Astrocyte (in vitro differentiated cells and primary cell): ENCODE results near the gene MAGI3. TPM values are rescaled to one million over a fixed set of nuclear protein-coding genes. Genes with fewer than 3 reads are reported as not detected.

ENCODE experiments used
- DNase-seq: peaks from one replicate; pipeline ENCODE4 v3.0.0-alpha.2; 2010; ENCODE audit warnings: low read depth
- FAIRE-seq: peaks from 2 replicates; lab custom pipeline; 2011; peaks lifted over from hg19 to GRCh38; lab: Jason Lieb, UNC
- H2AFZ ChIP-seq: 2 replicates; pipeline ENCODE4 v1.6.0; 2012; ENCODE audit warnings: low read depth, low read length, inconsistent platforms
- H3K27ac ChIP-seq: 2 replicates; pipeline ENCODE4 v1.5.1; 2011; ENCODE audit warnings: low read depth, low read length, inconsistent platforms
- H3K27me3 ChIP-seq: 2 replicates; pipeline ENCODE4 v1.6.0; 2011; ENCODE audit warnings: low read length, inconsistent platforms; ENCODE audit not compliant: insufficient read depth
- H3K36me3 ChIP-seq: 2 replicates; pipeline ENCODE4 v1.5.1; 2011; ENCODE audit warnings: low read length, inconsistent platforms; ENCODE audit not compliant: insufficient read depth
- H3K4me1 ChIP-seq: 2 replicates; pipeline ENCODE4 v1.5.1; 2011; ENCODE audit warnings: low read length, inconsistent platforms; ENCODE audit not compliant: insufficient read depth
- H3K4me2 ChIP-seq: 2 replicates; pipeline ENCODE4 v1.6.0; 2012; ENCODE audit warnings: low read length, inconsistent platforms
- H3K4me3 ChIP-seq: 2 replicates; pipeline ENCODE4 v1.5.1; 2011; ENCODE audit warnings: low read depth, mild to moderate bottlenecking, low read length, inconsistent platforms; ENCODE audit not compliant: insufficient read depth
- H3K79me2 ChIP-seq: 2 replicates; pipeline ENCODE4 v1.6.0; 2012; ENCODE audit warnings: mild to moderate bottlenecking, low read length, inconsistent platforms; ENCODE audit not compliant: insufficient read depth
- H3K9ac ChIP-seq: 2 replicates; pipeline ENCODE4 v1.6.0; 2012; ENCODE audit warnings: mild to moderate bottlenecking, low read length, inconsistent platforms
- H3K9me3 ChIP-seq: 2 replicates; pipeline ENCODE4 v1.5.1; 2012; ENCODE audit warnings: low read depth, mild to moderate bottlenecking, low read length, inconsistent platforms; ENCODE audit not compliant: insufficient read depth
- H4K20me1 ChIP-seq: 2 replicates; pipeline ENCODE4 v1.6.0; 2012; ENCODE audit warnings: low read length, inconsistent platforms; ENCODE audit not compliant: insufficient read depth
- H3K27ac Mint-ChIP-seq: one replicate; pipeline ENCODE4 v1.8.0; 2021; ENCODE audit warnings: mild to moderate bottlenecking, mixed read lengths; ENCODE audit not compliant: unreplicated experiment
- H3K27me3 Mint-ChIP-seq: one replicate; pipeline ENCODE4 v1.8.0; 2021; ENCODE audit warnings: low read depth, mixed read lengths; ENCODE audit not compliant: unreplicated experiment
- H3K36me3 Mint-ChIP-seq: one replicate; pipeline ENCODE4 v1.8.0; 2021; ENCODE audit warnings: low read depth, mixed read lengths; ENCODE audit not compliant: unreplicated experiment
- H3K4me1 Mint-ChIP-seq: one replicate; pipeline ENCODE4 v1.8.0; 2021; ENCODE audit warnings: low read depth, mixed read lengths; ENCODE audit not compliant: unreplicated experiment
- H3K4me3 Mint-ChIP-seq: one replicate; pipeline ENCODE4 v1.8.0; 2021; ENCODE audit warnings: mild to moderate bottlenecking, moderate library complexity, mixed read lengths; ENCODE audit not compliant: unreplicated experiment
- H3K9me3 Mint-ChIP-seq: one replicate; pipeline ENCODE4 v1.8.0; 2021; ENCODE audit warnings: mild to moderate bottlenecking, mixed read lengths; ENCODE audit not compliant: unreplicated experiment
- CTCF ChIP-seq: IDR thresholded peaks from 2 replicates; pipeline ENCODE4 v1.5.1; 2011; ENCODE audit warnings: low read depth, mild to moderate bottlenecking, inconsistent platforms, low read length, moderate library complexity; ENCODE audit not compliant: insufficient read depth
- EZH2 ChIP-seq: IDR thresholded peaks from 2 replicates; pipeline ENCODE4 v1.6.1; 2012; ENCODE audit warnings: mild to moderate bottlenecking, low read length, inconsistent platforms; ENCODE audit not compliant: insufficient read depth
- total RNA-seq: library from RNA; stranded (reverse); gene quantifications from 2 replicates; pipeline ENCODE4 v1.2.1, GENCODE V29; 2021

The MAGI3 gene
- total RNA-seq, 1 donor from 2014 or later = 16.5 TPM

DNA sequence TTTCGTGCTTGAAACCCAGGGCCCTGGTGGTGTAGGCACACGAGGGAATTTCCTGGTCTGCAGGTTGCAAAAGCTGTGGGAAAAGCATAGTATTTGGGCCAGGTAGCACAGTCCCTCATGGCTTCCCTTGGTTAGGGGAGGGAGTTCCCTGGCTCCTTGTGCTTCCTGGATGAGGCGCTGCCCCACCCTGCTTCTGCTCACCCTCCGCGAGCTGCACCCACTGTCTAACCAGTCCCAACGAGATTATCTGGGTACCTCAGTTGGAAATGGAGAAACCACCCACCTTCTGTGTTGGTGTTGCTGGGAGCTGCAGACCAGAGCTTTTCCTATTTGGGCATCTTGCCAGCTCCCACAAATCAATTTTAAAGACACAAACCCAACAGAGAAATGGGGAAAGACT, 186.0 kb downstream of the MAGI3 start:
- H3K79me2 ChIP-seq = no peaks in the 10 kb centered on the region
- no peak overlapping the region for H3K4me2 ChIP-seq
- H3K4me1 ChIP-seq = no peaks in the 10 kb centered on the region
- no peak for DNase-seq
- Mint-ChIP-seq H3K4me1 (peaks cover 6% of the 10 kb centered on the region), H3K36me3 (peaks cover 2% of the 10 kb centered on the region), H3K9me3 (peaks cover 4% of the 10 kb centered on the region), H3K4me3 (no peak overlapping the region), H3K27ac (no peak overlapping the region), H3K27me3 (no peaks in the 10 kb centered on the region)
- no peaks in the 10 kb centered on the region for H3K27me3 ChIP-seq
- no peak overlapping the region for H2AFZ ChIP-seq
- no peak for FAIRE-seq
- no peak overlapping the region for H3K4me3 ChIP-seq
- H3K36me3 ChIP-seq = no peaks in the 10 kb centered on the region
- H3K9me3 ChIP-seq = no peaks in the 10 kb centered on the region
- TF ChIP-seq EZH2 = no peak
- no peak for TF ChIP-seq CTCF
- no peak overlapping the region for H3K9ac ChIP-seq
- H3K27ac ChIP-seq = no peak overlapping the region
- H4K20me1 ChIP-seq = no peaks in the 10 kb centered on the region

DNA sequence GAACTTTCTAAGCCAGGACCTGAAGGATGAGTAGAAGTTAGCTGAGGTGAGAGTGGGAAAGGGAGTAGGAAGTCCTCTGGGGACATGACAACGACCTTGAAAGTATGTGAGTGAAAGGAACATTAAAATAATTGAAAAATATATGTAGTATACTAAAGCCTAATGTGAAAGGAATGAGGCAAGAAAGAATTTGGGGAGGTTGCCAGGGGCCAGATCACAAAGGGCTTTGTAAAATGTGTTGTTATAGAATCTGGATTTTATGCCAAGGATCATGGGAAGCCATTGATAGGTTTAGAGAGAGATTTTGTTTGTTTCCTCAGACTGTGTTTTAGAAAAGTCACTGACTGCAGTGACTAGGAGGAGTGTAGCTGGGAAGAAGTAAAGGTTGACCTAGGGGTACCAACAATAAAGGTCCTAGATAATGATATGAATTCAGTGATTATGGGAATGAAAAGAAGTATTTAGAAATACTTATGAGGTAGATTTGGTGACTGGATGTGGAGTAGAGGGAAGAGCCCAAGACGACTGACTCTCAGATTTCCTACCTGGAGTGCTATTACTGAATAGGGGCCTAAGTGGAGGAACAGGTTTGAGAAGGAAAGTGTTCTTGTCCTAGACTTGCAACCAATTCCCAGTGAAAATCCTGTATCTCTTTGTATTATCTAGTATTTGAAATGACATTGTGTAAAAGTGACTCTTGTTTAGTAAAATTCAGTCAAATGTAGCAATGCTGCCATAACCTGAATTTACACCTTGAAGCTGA, 189.1 kb downstream of the MAGI3 start:
- Mint-ChIP-seq H3K36me3 (peaks cover 2% of the 10 kb centered on the region), H3K27ac (no peak overlapping the region), H3K9me3 (peaks cover under 1% of the 10 kb centered on the region), H3K4me3 (no peak overlapping the region), H3K4me1 (peaks cover 6% of the 10 kb centered on the region), H3K27me3 (no peaks in the 10 kb centered on the region)
- H3K4me1 ChIP-seq = no peaks in the 10 kb centered on the region
- H3K27ac ChIP-seq = no peak overlapping the region
- no peak overlapping the region for H2AFZ ChIP-seq
- DNase-seq (peak; percentile 2), FAIRE-seq (peak; percentile 32)
- no peak overlapping the region for H3K9ac ChIP-seq
- no peaks in the 10 kb centered on the region for H3K9me3 ChIP-seq
- TF ChIP-seq EZH2 (no peak), CTCF (no peak)
- H3K36me3 ChIP-seq = no peaks in the 10 kb centered on the region
- H3K4me2 ChIP-seq = no peak overlapping the region
- H3K79me2 ChIP-seq = no peaks in the 10 kb centered on the region
- H3K27me3 ChIP-seq = no peaks in the 10 kb centered on the region
- no peak overlapping the region for H3K4me3 ChIP-seq
- no peaks in the 10 kb centered on the region for H4K20me1 ChIP-seq

GRCh38 chr1:113581323-113581722, 191.0 kb downstream of the MAGI3 start:
- FAIRE-seq = no peak
- Histone ChIP-seq H3K4me1 (no peaks in the 10 kb centered on the region), H3K4me3 (no peak overlapping the region), H3K9me3 (no peaks in the 10 kb centered on the region), H3K79me2 (no peaks in the 10 kb centered on the region), H3K9ac (no peak overlapping the region), H2AFZ (no peak overlapping the region), H3K27ac (no peak overlapping the region), H3K36me3 (no peaks in the 10 kb centered on the region), H3K27me3 (no peaks in the 10 kb centered on the region), H4K20me1 (no peaks in the 10 kb centered on the region), H3K4me2 (no peak overlapping the region)
- H3K36me3 Mint-ChIP-seq = peaks cover 2% of the 10 kb centered on the region
- no peaks in the 10 kb centered on the region for H3K27me3 Mint-ChIP-seq
- no peak for DNase-seq
- no peak overlapping the region for H3K4me3 Mint-ChIP-seq
- TF ChIP-seq CTCF = no peak
- TF ChIP-seq EZH2 = no peak
- H3K4me1 Mint-ChIP-seq = peaks cover 6% of the 10 kb centered on the region
- no peaks in the 10 kb centered on the region for H3K9me3 Mint-ChIP-seq
- no peak overlapping the region for H3K27ac Mint-ChIP-seq
